AG09309 (cell line): Measurements from ENCODE around the gene ZFYVE1.
A peak's percentile ranks its signal among the peaks of the same experiment; 100 is the strongest.
"Not testable (repeated sequence)": the region's sequence is repeated elsewhere in the genome, so short reads cannot be mapped to it uniquely, and the experiment has no call there.

Source experiments
- DNase-seq: peaks from one replicate; pipeline ENCODE4 v3.0.0-alpha.2; 2010; ENCODE audit warnings: low read depth
- H3K4me3 ChIP-seq: 2 replicates; pipeline ENCODE4 v1.5.1; 2011; ENCODE audit warnings: mild to moderate bottlenecking, low read depth, low read length, moderate library complexity; ENCODE audit not compliant: control insufficient read depth
- TF ChIP-seq, protein P1 (sequence below): IDR thresholded peaks from 2 replicates; pipeline ENCODE4 v1.5.1; 2011; ENCODE audit warnings: mild to moderate bottlenecking, low read depth, low read length, inconsistent platforms; ENCODE audit not compliant: insufficient read depth, control insufficient read depth; ENCODE audit errors: missing control alignments

ZFYVE1 gene

DNA sequence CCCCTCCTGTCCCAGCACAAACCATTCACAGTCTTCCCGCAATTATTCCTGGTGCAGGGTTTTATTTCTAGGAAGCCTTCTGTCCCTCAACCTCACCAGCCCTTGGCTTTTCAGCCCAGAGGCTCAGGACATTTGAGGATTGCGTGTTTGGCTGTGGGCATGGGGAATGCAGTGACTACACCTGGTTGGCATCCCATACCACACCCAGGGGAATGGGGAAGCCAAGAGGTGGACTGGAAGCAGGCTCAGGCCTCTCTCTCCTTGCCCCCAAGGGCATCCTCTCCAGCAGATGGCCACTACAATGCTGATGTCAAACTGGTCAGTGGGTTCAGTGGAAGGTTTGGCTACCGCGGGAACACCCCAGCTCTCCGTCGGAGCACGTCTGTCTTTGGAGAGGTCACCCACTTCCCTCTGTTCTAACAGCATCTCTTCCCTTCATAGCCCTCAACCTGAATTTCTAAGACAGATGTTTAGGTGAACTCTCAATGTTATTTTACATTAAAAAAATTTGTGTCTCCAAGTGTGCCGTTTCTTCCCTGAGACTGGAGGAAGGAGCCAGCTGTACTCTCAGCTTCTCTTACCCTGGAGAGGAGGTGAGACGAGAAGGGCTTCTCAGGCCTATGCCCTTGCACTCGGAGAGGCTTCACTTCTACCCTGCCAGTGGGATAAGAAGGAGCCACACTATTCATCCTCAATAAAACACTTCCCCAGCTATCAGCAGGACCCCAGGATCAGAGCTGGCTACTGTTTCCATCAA lies 65.1 kb downstream of the ZFYVE1 start:
- no peak for DNase-seq
- no peak overlapping the region for H3K4me3 ChIP-seq
- TF ChIP-seq, protein P1, sequence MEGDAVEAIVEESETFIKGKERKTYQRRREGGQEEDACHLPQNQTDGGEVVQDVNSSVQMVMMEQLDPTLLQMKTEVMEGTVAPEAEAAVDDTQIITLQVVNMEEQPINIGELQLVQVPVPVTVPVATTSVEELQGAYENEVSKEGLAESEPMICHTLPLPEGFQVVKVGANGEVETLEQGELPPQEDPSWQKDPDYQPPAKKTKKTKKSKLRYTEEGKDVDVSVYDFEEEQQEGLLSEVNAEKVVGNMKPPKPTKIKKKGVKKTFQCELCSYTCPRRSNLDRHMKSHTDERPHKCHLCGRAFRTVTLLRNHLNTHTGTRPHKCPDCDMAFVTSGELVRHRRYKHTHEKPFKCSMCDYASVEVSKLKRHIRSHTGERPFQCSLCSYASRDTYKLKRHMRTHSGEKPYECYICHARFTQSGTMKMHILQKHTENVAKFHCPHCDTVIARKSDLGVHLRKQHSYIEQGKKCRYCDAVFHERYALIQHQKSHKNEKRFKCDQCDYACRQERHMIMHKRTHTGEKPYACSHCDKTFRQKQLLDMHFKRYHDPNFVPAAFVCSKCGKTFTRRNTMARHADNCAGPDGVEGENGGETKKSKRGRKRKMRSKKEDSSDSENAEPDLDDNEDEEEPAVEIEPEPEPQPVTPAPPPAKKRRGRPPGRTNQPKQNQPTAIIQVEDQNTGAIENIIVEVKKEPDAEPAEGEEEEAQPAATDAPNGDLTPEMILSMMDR, result no peak

DNA sequence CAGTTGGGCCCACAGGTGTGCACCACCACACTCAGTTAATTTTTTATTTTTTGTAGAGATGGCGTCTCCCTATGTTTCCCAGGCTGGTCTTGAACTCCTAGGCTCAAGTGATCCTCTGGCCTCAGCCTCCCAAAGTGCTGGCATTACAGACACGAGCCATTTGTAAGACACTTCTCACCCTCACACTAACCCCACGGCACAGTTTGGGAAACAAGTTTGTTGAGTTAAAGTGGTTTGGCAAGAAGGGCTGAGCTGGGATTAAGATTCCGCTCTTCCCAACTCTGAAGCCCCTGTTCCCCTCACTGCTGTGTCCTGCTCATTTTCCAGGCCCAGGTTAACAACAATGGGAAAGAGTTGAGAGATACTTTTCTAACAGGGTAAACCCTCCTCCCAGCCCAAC lies 65.9 kb downstream of the ZFYVE1 start:
- not testable (repeated sequence) for DNase-seq, H3K4me3 ChIP-seq

DNA sequence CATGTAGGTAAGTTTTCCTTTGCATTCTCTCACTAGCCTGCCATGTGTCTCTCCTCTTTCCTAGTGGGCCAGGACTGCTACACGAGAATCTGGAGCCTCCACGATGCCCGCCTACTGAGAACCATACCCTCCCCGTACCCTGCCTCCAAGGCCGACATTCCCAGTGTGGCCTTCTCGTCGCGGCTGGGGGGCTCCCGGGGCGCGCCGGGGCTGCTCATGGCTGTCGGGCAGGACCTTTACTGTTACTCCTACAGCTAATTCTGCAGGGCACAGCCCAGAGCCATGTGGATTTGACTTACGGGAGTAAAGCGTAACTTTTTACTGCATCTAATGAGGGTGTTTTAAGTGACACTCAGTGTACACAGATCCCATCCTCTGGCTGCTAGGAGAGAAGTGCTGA lies 68.4 kb downstream of the ZFYVE1 start:
- TF ChIP-seq, protein P1, result no peak
- no peak for DNase-seq
- no peak overlapping the region for H3K4me3 ChIP-seq

GRCh38 chr14:72957213-72957612 lies 69.7 kb downstream of the ZFYVE1 start:
- DNase-seq, result no peak
- no peak overlapping the region for H3K4me3 ChIP-seq
- TF ChIP-seq, protein P1, result no peak

- DNase-seq, result not testable (repeated sequence)
Measured at GRCh38 chr14:72956741-72957140, 70.2 kb downstream of the ZFYVE1 start.

GRCh38 chr14:72952171-72952570 lies 74.7 kb downstream of the ZFYVE1 start:
- no peak for DNase-seq
- TF ChIP-seq, protein P1, result no peak
- no peak overlapping the region for H3K4me3 ChIP-seq

More at GRCh38 chr14:72956741-72957140, 70.2 kb downstream of the ZFYVE1 start:
- not testable (repeated sequence) for H3K4me3 ChIP-seq

DNA sequence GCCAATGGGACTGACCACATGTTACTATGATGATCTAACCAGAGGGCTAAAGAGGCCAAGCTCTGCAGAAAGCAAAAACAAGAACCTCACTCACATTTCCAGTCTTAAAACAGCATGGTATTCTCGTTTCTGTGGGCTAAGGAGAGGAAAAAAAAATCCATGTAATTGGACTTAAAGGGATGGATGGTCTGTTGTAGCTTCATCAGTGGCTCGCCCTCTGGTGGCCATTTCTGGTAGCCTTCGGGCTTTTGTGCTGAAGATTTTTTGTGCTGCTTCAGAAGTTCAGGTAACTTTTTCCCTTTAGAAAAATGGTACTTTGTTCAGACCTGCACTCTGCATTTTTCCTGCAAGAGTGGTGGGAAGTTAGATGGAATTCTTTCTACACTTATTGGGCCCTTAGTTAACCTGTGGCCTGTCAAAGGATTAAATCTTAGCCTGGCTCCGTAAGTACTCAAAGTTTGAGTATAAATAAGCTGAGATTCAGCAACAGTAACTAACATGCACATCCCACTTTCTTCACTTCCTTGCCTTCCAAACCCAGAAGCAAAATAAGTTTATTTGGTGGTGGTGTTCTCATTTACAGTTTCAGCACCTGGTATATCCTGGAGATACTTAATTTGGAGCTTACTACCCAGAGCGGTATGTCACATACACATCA lies 78.3 kb downstream of the ZFYVE1 start:
- DNase-seq, result peak; percentile 33
- no peak overlapping the region for H3K4me3 ChIP-seq
- TF ChIP-seq, protein P1, result peak; percentile 83
